Measurements from ENCODE around the gene SHANK1.

Gene SHANK1

GRCh38 chr19:50678323-50678722 is 41.3 kb downstream of the SHANK1 start:
- no peak for DNase-seq

- DNase-seq = no peak
Measured at GRCh38 chr19:50677636-50678035, 42.0 kb downstream of the SHANK1 start.

- no peak for DNase-seq
Measured at GRCh38 chr19:50676625-50677197, 42.9 kb downstream of the SHANK1 start.

- DNase-seq = no peak
Measured at GRCh38 chr19:50673118-50673517, 46.5 kb downstream of the SHANK1 start.

GRCh38 chr19:50670102-50670380 is 49.6 kb downstream of the SHANK1 start:
- no peak for DNase-seq

GRCh38 chr19:50669302-50670101 is 50.1 kb downstream of the SHANK1 start:
- no peak for DNase-seq

GRCh38 chr19:50668879-50669278 is 50.7 kb downstream of the SHANK1 start:
- no peak for DNase-seq

GRCh38 chr19:50668416-50668815 is 51.2 kb downstream of the SHANK1 start:
- DNase-seq = no peak

- no peak for DNase-seq
Measured at GRCh38 chr19:50667759-50668231, 51.8 kb downstream of the SHANK1 start.

GRCh38 chr19:50667177-50667758 is 52.3 kb downstream of the SHANK1 start:
- DNase-seq = no peak

- DNase-seq = no peak
Measured at GRCh38 chr19:50666346-50667176, 53.0 kb downstream of the SHANK1 start.

GRCh38 chr19:50664204-50664603 is 55.4 kb downstream of the SHANK1 start:
- DNase-seq = no peak

- no peak for DNase-seq
Measured at GRCh38 chr19:50663482-50663790, 56.2 kb downstream of the SHANK1 start.

- no peak for DNase-seq
Measured at GRCh38 chr19:50662651-50663481, 56.7 kb downstream of the SHANK1 start.

- no peak for DNase-seq
Measured at GRCh38 chr19:50661766-50662650, 57.6 kb downstream of the SHANK1 start.

GRCh38 chr19:50661023-50661422 is 58.6 kb downstream of the SHANK1 start:
- no peak for DNase-seq

GRCh38 chr19:50660088-50660366 is 59.6 kb downstream of the SHANK1 start:
- DNase-seq = no peak

- DNase-seq = no peak
Measured at GRCh38 chr19:50659318-50660087, 60.1 kb downstream of the SHANK1 start.

- no peak for DNase-seq
Measured at GRCh38 chr19:50658441-50659317, 60.9 kb downstream of the SHANK1 start.
